Measurements from ENCODE around the gene ACAT2. TPM values are rescaled to one million over a fixed set of nuclear protein-coding genes. Genes with fewer than 3 reads are reported as not detected.
A peak's percentile ranks its signal among the peaks of the same experiment; 100 is the strongest.
"Not testable (repeated sequence)": the region's sequence is repeated elsewhere in the genome, so short reads cannot be mapped to it uniquely, and the experiment has no call there.

ACAT2 gene
- total RNA-seq, 1 experiment from 2014 or later: 156 TPM

GRCh38 chr6:159720708-159721107 is 41.1 kb upstream of the ACAT2 start:
- Histone ChIP-seq H3K4me2 (ENCODE audit: insufficient read depth, insufficient read length, low read length) (no peak overlapping the region), H3K9me3 (ENCODE audit: control insufficient read depth, low read depth, low read length) (no peaks in the 10 kb centered on the region), H3K79me1 (ENCODE audit: insufficient read depth, low read depth, low read length, poor library complexity, severe bottlenecking) (no peaks in the 10 kb centered on the region), H2AK5ac (ENCODE audit: insufficient read length, low read length) (no peak overlapping the region), H3K18ac (ENCODE audit: insufficient read length, low read depth, low read length) (no peak overlapping the region), H4K8ac (replicated peaks; ENCODE audit: insufficient read length, low read depth, low read length) (no peak overlapping the region), H3K4ac (ENCODE audit: low read depth, low read length) (no peak overlapping the region), H2BK12ac (ENCODE audit: insufficient read length, low read depth, low read length) (no peak overlapping the region), H3K27me3 (ENCODE audit: insufficient read depth, low read length) (no peaks in the 10 kb centered on the region), H3K27ac (ENCODE audit: insufficient read length, low read depth, low read length) (no peak overlapping the region), H3K4me1 (ENCODE audit: insufficient read depth, low read length) (no peaks in the 10 kb centered on the region), H2BK15ac (ENCODE audit: low read depth, low read length) (no peak overlapping the region), H4K91ac (ENCODE audit: insufficient read length, low read depth, low read length) (no peak overlapping the region), H3K23ac (ENCODE audit: insufficient read length, low read depth, low read length) (no peak overlapping the region), H3K79me2 (ENCODE audit: insufficient read depth, low read length) (peaks cover under 1% of the 10 kb centered on the region; the same call in 1 of the 2 replicates), H4K20me1 (ENCODE audit: control insufficient read depth, insufficient read depth, insufficient read length) (no peaks in the 10 kb centered on the region), H2BK120ac (ENCODE audit: low read depth, low read length, poor library complexity, severe bottlenecking) (no peak overlapping the region), H2BK20ac (ENCODE audit: low read depth, low read length, poor library complexity, severe bottlenecking) (no peak overlapping the region), H3K14ac (ENCODE audit: insufficient read depth, low read length) (no peak overlapping the region), H4K5ac (ENCODE audit: insufficient read length, low read depth, low read length) (no peak overlapping the region), H2BK5ac (ENCODE audit: insufficient read length, low read length) (no peak overlapping the region), H3K9ac (ENCODE audit: extremely low read depth, insufficient read length, low read length) (no peak overlapping the region), H3K23me2 (ENCODE audit: insufficient read length, low read depth, low read length, poor library complexity, severe bottlenecking) (no peaks in the 10 kb centered on the region), H2AFZ (ENCODE audit: low read length) (no peak overlapping the region), H3T11ph (ENCODE audit: low read length) (no peak overlapping the region), H3K56ac (ENCODE audit: insufficient read length, low read depth, low read length) (no peak overlapping the region)
- peaks cover 8 to 11% of the 10 kb centered on the region in 2 experiments for H3K4me1 Mint-ChIP-seq
- peak; percentile 70 for TF ChIP-seq CTCF (conservative IDR thresholded peaks at IDR 0.05)
- no peaks in the 10 kb centered on the region for H3K27me3 Mint-ChIP-seq (ENCODE audit: low read depth)
- no peak for DNase-seq
- H3K4me3 Mint-ChIP-seq: no peak overlapping the region
- H3K9me3 Mint-ChIP-seq: no peaks in the 10 kb centered on the region
- no CpG with 5 or more reads among the region's 7 CpGs for WGBS (ENCODE audit: extremely low coverage, insufficient read length, low lambda C conversion rate)
- H3K27ac Mint-ChIP-seq: no peak overlapping the region
- peaks cover 4 to 5% (median 5%) of the 10 kb centered on the region in 3 experiments; a peak in 6 of 7 replicates for H3K36me3 Mint-ChIP-seq (ENCODE audit: insufficient read depth in 1 of 3, low read depth in 3 of 3)

GRCh38 chr6:159721981-159722380 is 39.9 kb upstream of the ACAT2 start:
- H3K27ac Mint-ChIP-seq; H3K79me2 ChIP-seq (ENCODE audit: insufficient read depth, low read length); H3K4me1 ChIP-seq (ENCODE audit: insufficient read depth, low read length); H4K8ac ChIP-seq (replicated peaks; ENCODE audit: insufficient read length, low read depth, low read length); H2BK120ac ChIP-seq (ENCODE audit: low read depth, low read length, poor library complexity, severe bottlenecking); H4K20me1 ChIP-seq (ENCODE audit: control insufficient read depth, insufficient read depth, insufficient read length); H2AK5ac ChIP-seq (ENCODE audit: insufficient read length, low read length); H2BK15ac ChIP-seq (ENCODE audit: low read depth, low read length); H3K4ac ChIP-seq (ENCODE audit: low read depth, low read length); H3K9me3 ChIP-seq (ENCODE audit: control insufficient read depth, low read depth, low read length); H3K23ac ChIP-seq (ENCODE audit: insufficient read length, low read depth, low read length); H3K4me2 ChIP-seq (ENCODE audit: insufficient read depth, insufficient read length, low read length); H3K27ac ChIP-seq (ENCODE audit: insufficient read length, low read depth, low read length); H4K5ac ChIP-seq (ENCODE audit: insufficient read length, low read depth, low read length); H3K79me1 ChIP-seq (ENCODE audit: insufficient read depth, low read depth, low read length, poor library complexity, severe bottlenecking); H4K91ac ChIP-seq (ENCODE audit: insufficient read length, low read depth, low read length); H3K4me3 Mint-ChIP-seq; H3T11ph ChIP-seq (ENCODE audit: low read length); H2BK20ac ChIP-seq (ENCODE audit: low read depth, low read length, poor library complexity, severe bottlenecking); H3K14ac ChIP-seq (ENCODE audit: insufficient read depth, low read length); H3K27me3 ChIP-seq (ENCODE audit: insufficient read depth, low read length); H3K56ac ChIP-seq (ENCODE audit: insufficient read length, low read depth, low read length); H3K23me2 ChIP-seq (ENCODE audit: insufficient read length, low read depth, low read length, poor library complexity, severe bottlenecking); H3K9ac ChIP-seq (ENCODE audit: extremely low read depth, insufficient read length, low read length); H2BK5ac ChIP-seq (ENCODE audit: insufficient read length, low read length); H3K27me3 Mint-ChIP-seq (ENCODE audit: low read depth); H3K9me3 Mint-ChIP-seq; H2AFZ ChIP-seq (ENCODE audit: low read length); H3K18ac ChIP-seq (ENCODE audit: insufficient read length, low read depth, low read length); H2BK12ac ChIP-seq (ENCODE audit: insufficient read length, low read depth, low read length); DNase-seq: not testable (repeated sequence)
- Mint-ChIP-seq H3K4me1 (peaks cover 12 to 18% of the 10 kb centered on the region in 2 experiments), H3K36me3 (ENCODE audit: insufficient read depth in 1 of 3, low read depth in 3 of 3) (peaks cover 5 to 13% (median 8%) of the 10 kb centered on the region in 3 experiments; a peak in 6 of 7 replicates)
- no CpG with 5 or more reads among the region's 3 CpGs for WGBS (ENCODE audit: extremely low coverage, insufficient read length, low lambda C conversion rate)

Measured in H9 (cell line).